ENCODE measurements around the gene CPEB3. TPM values are rescaled to one million over a fixed set of nuclear protein-coding genes. Genes with fewer than 3 reads are reported as not detected.
A peak's percentile ranks its signal among the peaks of the same experiment; 100 is the strongest.

CPEB3 gene
- total and polyA plus RNA-seq, 3 donors from 2014 or later: 19.4 to 32.4 (median 23.5) TPM

GRCh38 chr10:92248566-92248965 lies 42.3 kb downstream of the CPEB3 start:
- Histone ChIP-seq H3K36me3 (ENCODE audit: low read depth, missing control alignments) (no peaks in the 10 kb centered on the region), H3K27ac (no peak overlapping the region), H3K4me1 (no peaks in the 10 kb centered on the region), H3K27me3 (no peaks in the 10 kb centered on the region), H3K4me3 (no peak overlapping the region), H3K9me3 (no peaks in the 10 kb centered on the region)
- intact Hi-C loops (cut with DNase I; ENCODE audit: low total_unique reads): no loop called here
- WGBS, 2 donors: 88 to 90% methylated on average over 2 of the region's 2 CpGs
- TF ChIP-seq POLR2A (IDR thresholded peaks at IDR 0.05): no peak
- no peak for TF ChIP-seq CTCF (IDR thresholded peaks at IDR 0.05)
- no peak for DNase-seq

- Histone ChIP-seq H3K4me1 (peaks cover 8% of the 10 kb centered on the region), H3K9me3 (no peaks in the 10 kb centered on the region), H3K27ac (no peak overlapping the region), H3K36me3 (ENCODE audit: low read depth, missing control alignments) (no peaks in the 10 kb centered on the region), H3K27me3 (no peaks in the 10 kb centered on the region), H3K4me3 (no peak overlapping the region)
- 91 to 95% methylated on average over 3 of the region's 3 CpGs for WGBS, 2 donors
- DNase-seq: no peak
- intact Hi-C loops (cut with DNase I; ENCODE audit: low total_unique reads): no loop called here
- no peak for TF ChIP-seq CTCF (IDR thresholded peaks at IDR 0.05)
- no peak for TF ChIP-seq POLR2A (IDR thresholded peaks at IDR 0.05)
These were observed 46.1 kb downstream of the CPEB3 start for GRCh38 chr10:92244796-92245195.

- H3K27ac ChIP-seq: no peak overlapping the region
- WGBS, 2 donors: 21 to 30% methylated on average over 8 of the region's 8 CpGs
- intact Hi-C loops (cut with DNase I; ENCODE audit: low total_unique reads): no loop called here
These were observed 47.8 kb downstream of the CPEB3 start for GRCh38 chr10:92242910-92243671.

GRCh38 chr10:92242380-92242779 lies 48.5 kb downstream of the CPEB3 start:
- WGBS, 2 donors: 59 to 63% methylated on average over 2 of the region's 2 CpGs
- TF ChIP-seq CTCF (IDR thresholded peaks at IDR 0.05): no peak
- no peak for TF ChIP-seq POLR2A (IDR thresholded peaks at IDR 0.05)
- Histone ChIP-seq H3K27ac (no peak overlapping the region), H3K4me3 (no peak overlapping the region), H3K36me3 (ENCODE audit: low read depth, missing control alignments) (no peaks in the 10 kb centered on the region), H3K9me3 (no peaks in the 10 kb centered on the region), H3K27me3 (no peaks in the 10 kb centered on the region), H3K4me1 (peaks cover 13% of the 10 kb centered on the region)
- DNase-seq: no peak
- intact Hi-C loops (cut with DNase I; ENCODE audit: low total_unique reads): no loop called here

More at GRCh38 chr10:92242910-92243671, 47.8 kb downstream of the CPEB3 start:
- Histone ChIP-seq H3K4me3 (peak overlapping the region in 1 of 2 donors; percentile 4), H3K4me1 (peaks cover 13% of the 10 kb centered on the region), H3K36me3 (ENCODE audit: low read depth, missing control alignments) (no peaks in the 10 kb centered on the region), H3K27me3 (no peaks in the 10 kb centered on the region), H3K9me3 (no peaks in the 10 kb centered on the region)
- peak; percentile 84 for DNase-seq
- TF ChIP-seq POLR2A (IDR thresholded peaks at IDR 0.05) (no peak), CTCF (IDR thresholded peaks at IDR 0.05) (no peak)

GRCh38 chr10:92241501-92241900 lies 49.4 kb downstream of the CPEB3 start:
- TF ChIP-seq CTCF (IDR thresholded peaks at IDR 0.05): no peak
- intact Hi-C loops (cut with DNase I; ENCODE audit: low total_unique reads): no loop called here
- WGBS, 2 donors: 29 to 63% methylated on average over 1 of the region's 1 CpG
- H3K4me3 ChIP-seq: no peak overlapping the region
- no peaks in the 10 kb centered on the region for H3K36me3 ChIP-seq (ENCODE audit: low read depth, missing control alignments)
- DNase-seq: no peak
- H3K27me3 ChIP-seq: no peaks in the 10 kb centered on the region
- H3K4me1 ChIP-seq: peaks cover 13% of the 10 kb centered on the region
- peak overlapping the region; percentile 67 to 83 for H3K27ac ChIP-seq
- H3K9me3 ChIP-seq: no peaks in the 10 kb centered on the region

Data from testis (tissue), 3 donors.